Neural cell (in vitro differentiated cells): ENCODE results near the gene KCNIP4. TPM values are rescaled to one million over a fixed set of nuclear protein-coding genes. Genes with fewer than 3 reads are reported as not detected.
A peak's percentile ranks its signal among the peaks of the same experiment; 100 is the strongest.
"Not testable (repeated sequence)": the region's sequence is repeated elsewhere in the genome, so short reads cannot be mapped to it uniquely, and the experiment has no call there.

Experiments
- H2AFZ ChIP-seq: fragments of 200-600, 300-800 bp; sonication (generic), shearing (Covaris generic); 2 replicates; pipeline ENCODE4 v1.6.0; 2014; ENCODE audit warnings: low read depth, mild to moderate bottlenecking, antibody characterized with exemption, low read length, moderate library complexity
- H3F3A ChIP-seq: fragments of 200-600 bp; shearing (Covaris generic); 2 replicates; pipeline ENCODE4 v1.6.1; 2016; ENCODE audit warnings: mild to moderate bottlenecking, moderate library complexity, mixed read lengths, antibody characterized with exemption, low read length; ENCODE audit not compliant: insufficient read depth, poor library complexity, severe bottlenecking
- H3K27ac ChIP-seq: fragments of 200-600, 300-800 bp; sonication (generic), shearing (Covaris generic); 2 replicates; pipeline ENCODE4 v1.5.1; 2014; ENCODE audit warnings: mild to moderate bottlenecking, low read length, moderate library complexity
- H3K27me3 ChIP-seq: fragments of 300-800, 200-600 bp; sonication (generic), shearing (Covaris generic); 2 replicates; pipeline ENCODE4 v1.6.0; 2014; ENCODE audit warnings: mild to moderate bottlenecking, low read depth, low read length, moderate library complexity; ENCODE audit not compliant: insufficient read depth
- H3K36me3 ChIP-seq: fragments of 300-800, 200-600 bp; sonication (generic), shearing (Covaris generic); 2 replicates; pipeline ENCODE4 v1.5.1; 2014; ENCODE audit warnings: mild to moderate bottlenecking, antibody characterized with exemption, low read length, moderate library complexity; ENCODE audit not compliant: insufficient read depth
- H3K4me2 ChIP-seq: fragments of 300-800, 200-600 bp; sonication (generic), shearing (Covaris generic); 2 replicates; pipeline ENCODE4 v1.6.0; 2014; ENCODE audit warnings: mild to moderate bottlenecking, low read length
- H3K4me3 ChIP-seq: fragments of 300-800, 200-600 bp; sonication (generic), shearing (Covaris generic); 2 replicates; pipeline ENCODE4 v1.5.1; 2014; ENCODE audit warnings: mild to moderate bottlenecking, low read length, moderate library complexity
- H3K79me2 ChIP-seq: fragments of 200-600 bp; shearing (Covaris generic); replicated peaks from 2 replicates; pipeline ENCODE4 v1.6.0; 2014; ENCODE audit warnings: mild to moderate bottlenecking, low read length, moderate library complexity; ENCODE audit not compliant: insufficient read depth
- H3K9ac ChIP-seq: fragments of 300-800, 200-600 bp; sonication (generic), shearing (Covaris generic); 2 replicates; pipeline ENCODE4 v1.6.1; 2016; ENCODE audit warnings: mild to moderate bottlenecking, low read length, mixed read lengths
- H3K9me2 ChIP-seq: fragments of 200-600 bp; shearing (Covaris generic); 2 replicates; pipeline ENCODE4 v1.6.1; 2016; ENCODE audit warnings: mild to moderate bottlenecking, low read length, mixed read lengths; ENCODE audit not compliant: insufficient read depth
- H3K9me3 ChIP-seq: fragments of 200-600, 300-800 bp; sonication (generic), shearing (Covaris generic); 2 replicates; pipeline ENCODE4 v1.6.1; 2016; ENCODE audit warnings: mild to moderate bottlenecking, mixed run types, low read length, moderate library complexity, mixed read lengths
- H4K20me1 ChIP-seq: fragments of 200-600 bp; shearing (Covaris generic); 2 replicates; pipeline ENCODE4 v1.6.1; 2016; ENCODE audit warnings: mild to moderate bottlenecking, mixed run types; ENCODE audit not compliant: insufficient read depth
- EP300 ChIP-seq: fragments of 450-650 bp; conservative IDR thresholded peaks from 2 replicates; pipeline ENCODE4 v1.6.1; 2014; ENCODE audit warnings: antibody characterized with exemption, mild to moderate bottlenecking, moderate library complexity; ENCODE audit not compliant: poor library complexity, severe bottlenecking
- EZH2 ChIP-seq: fragments of 200-600, 300-800 bp; shearing (Covaris generic), sonication (generic); IDR thresholded peaks from 2 replicates; pipeline ENCODE4 v1.6.1; 2014; ENCODE audit warnings: antibody characterized with exemption, low read length, borderline replicate concordance, mild to moderate bottlenecking; ENCODE audit not compliant: insufficient read depth, poor library complexity, severe bottlenecking
- MXI1 ChIP-seq: fragments of 450-650 bp; conservative IDR thresholded peaks from 2 replicates; pipeline ENCODE4 v1.6.1; 2014; ENCODE audit warnings: antibody characterized with exemption, mild to moderate bottlenecking; ENCODE audit not compliant: poor library complexity, severe bottlenecking
- POLR2AphosphoS5 ChIP-seq: IDR thresholded peaks from 2 replicates; pipeline ENCODE4 v1.6.1; 2012
- RAD21 ChIP-seq: fragments of 450-650 bp; conservative IDR thresholded peaks from 2 replicates; pipeline ENCODE4 v1.6.1; 2014; ENCODE audit warnings: antibody characterized with exemption, mild to moderate bottlenecking, moderate library complexity
- SMC3 ChIP-seq: fragments of 450-650 bp; conservative IDR thresholded peaks from 2 replicates; pipeline ENCODE4 v1.6.1; 2014; ENCODE audit warnings: antibody characterized with exemption, mild to moderate bottlenecking, moderate library complexity; ENCODE audit not compliant: poor library complexity
- TAF1 ChIP-seq: IDR thresholded peaks from 2 replicates; pipeline ENCODE4 v1.6.1; 2012; ENCODE audit warnings: low read depth
- polyA minus RNA-seq: library from RNA; depleted of rRNA, polyadenylated mRNA; stranded (reverse); fragments of >200 nt; gene quantifications from 2 replicates; pipeline ENCODE4 v1.2.3, GENCODE V29; 2014
- polyA plus RNA-seq: library from polyadenylated mRNA; depleted of rRNA; stranded (reverse); fragments of >200 nt; gene quantifications from 2 replicates; pipeline ENCODE4 v1.2.3, GENCODE V29; 2014
- TF ChIP-seq, protein P1 (sequence below): fragments of 450-650 bp; IDR thresholded peaks from 2 replicates; pipeline ENCODE4 v1.5.1; 2014; ENCODE audit warnings: antibody characterized with exemption, mild to moderate bottlenecking, moderate library complexity; ENCODE audit not compliant: poor library complexity, severe bottlenecking
- TF ChIP-seq, protein P2 (sequence below): IDR thresholded peaks from 2 replicates; pipeline ENCODE4 v1.6.1; 2012; ENCODE audit warnings: borderline replicate concordance

The KCNIP4 gene
- polyA plus RNA-seq (21.4 and 22.8 TPM in 2 replicates), polyA minus RNA-seq (21.2 and 21.6 TPM in 2 replicates)

DNA sequence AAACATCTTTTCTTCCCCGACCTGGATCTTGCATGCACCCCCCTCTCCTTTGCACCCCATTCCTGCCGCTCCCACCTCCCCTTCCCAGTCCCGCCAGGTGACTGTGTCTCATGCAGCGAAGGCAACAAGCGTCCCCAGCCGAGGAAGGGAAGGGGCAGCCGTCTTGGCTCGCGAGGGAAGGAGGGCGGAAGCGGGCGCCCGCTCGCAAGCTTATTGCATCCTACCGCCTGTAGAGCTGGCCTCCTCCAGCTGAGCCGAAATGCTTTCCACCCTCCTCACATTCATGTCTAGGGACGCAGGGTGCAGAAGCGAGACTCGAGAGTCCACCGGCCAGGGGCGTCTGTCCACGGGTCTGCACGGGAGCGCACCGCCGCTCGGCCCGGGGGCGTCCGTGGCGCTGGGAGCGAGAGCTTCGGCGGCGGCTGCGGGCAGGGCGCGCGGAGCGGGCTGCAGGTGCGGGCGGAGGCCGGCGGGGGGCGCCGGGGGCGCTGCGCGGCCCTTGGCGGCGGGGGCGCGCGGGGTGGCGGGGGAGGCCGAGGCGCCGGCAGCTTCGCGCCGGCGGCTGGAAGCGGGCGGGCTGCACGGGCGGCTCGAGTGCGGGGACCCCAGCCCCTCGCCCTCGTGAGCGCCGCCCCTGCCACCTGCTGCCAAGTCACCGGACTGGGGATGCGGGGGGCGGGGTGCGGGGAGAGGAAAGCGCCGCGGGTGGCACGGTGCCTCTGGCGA, at the start of gene KCNIP4:
Gene KCNIP4 (minus strand): TSS at position 426 of the 726 bp plus-strand sequence.
- Histone ChIP-seq H3K9me2 (no peaks in the 10 kb centered on the region), H3K79me2 (no peaks in the 10 kb centered on the region), H3K4me3 (peak within 1 kb of the TSS; percentile 84), H3K4me2 (peak within 1 kb of the TSS; percentile 54), H3K36me3 (no peaks in the 10 kb centered on the region), H3K9me3 (no peaks in the 10 kb centered on the region), H2AFZ (peak within 1 kb of the TSS; percentile 48), H3K27me3 (peaks cover 19% of the 10 kb centered on the region), H4K20me1 (no peaks in the 10 kb centered on the region), H3K27ac (no peak within 1 kb of the TSS), H3K9ac (peak within 1 kb of the TSS; percentile 70), H3F3A (no peaks in the 10 kb centered on the region)
- TF ChIP-seq SMC3 (peak; percentile 67), POLR2AphosphoS5 (peak; percentile 37), EZH2 (no peak), MXI1 (peak; percentile 36), TAF1 (no peak), EP300 (no peak), RAD21 (peak; percentile 67)
- TF ChIP-seq, protein P1, sequence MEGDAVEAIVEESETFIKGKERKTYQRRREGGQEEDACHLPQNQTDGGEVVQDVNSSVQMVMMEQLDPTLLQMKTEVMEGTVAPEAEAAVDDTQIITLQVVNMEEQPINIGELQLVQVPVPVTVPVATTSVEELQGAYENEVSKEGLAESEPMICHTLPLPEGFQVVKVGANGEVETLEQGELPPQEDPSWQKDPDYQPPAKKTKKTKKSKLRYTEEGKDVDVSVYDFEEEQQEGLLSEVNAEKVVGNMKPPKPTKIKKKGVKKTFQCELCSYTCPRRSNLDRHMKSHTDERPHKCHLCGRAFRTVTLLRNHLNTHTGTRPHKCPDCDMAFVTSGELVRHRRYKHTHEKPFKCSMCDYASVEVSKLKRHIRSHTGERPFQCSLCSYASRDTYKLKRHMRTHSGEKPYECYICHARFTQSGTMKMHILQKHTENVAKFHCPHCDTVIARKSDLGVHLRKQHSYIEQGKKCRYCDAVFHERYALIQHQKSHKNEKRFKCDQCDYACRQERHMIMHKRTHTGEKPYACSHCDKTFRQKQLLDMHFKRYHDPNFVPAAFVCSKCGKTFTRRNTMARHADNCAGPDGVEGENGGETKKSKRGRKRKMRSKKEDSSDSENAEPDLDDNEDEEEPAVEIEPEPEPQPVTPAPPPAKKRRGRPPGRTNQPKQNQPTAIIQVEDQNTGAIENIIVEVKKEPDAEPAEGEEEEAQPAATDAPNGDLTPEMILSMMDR = peak; percentile 65
- TF ChIP-seq, protein P2, sequence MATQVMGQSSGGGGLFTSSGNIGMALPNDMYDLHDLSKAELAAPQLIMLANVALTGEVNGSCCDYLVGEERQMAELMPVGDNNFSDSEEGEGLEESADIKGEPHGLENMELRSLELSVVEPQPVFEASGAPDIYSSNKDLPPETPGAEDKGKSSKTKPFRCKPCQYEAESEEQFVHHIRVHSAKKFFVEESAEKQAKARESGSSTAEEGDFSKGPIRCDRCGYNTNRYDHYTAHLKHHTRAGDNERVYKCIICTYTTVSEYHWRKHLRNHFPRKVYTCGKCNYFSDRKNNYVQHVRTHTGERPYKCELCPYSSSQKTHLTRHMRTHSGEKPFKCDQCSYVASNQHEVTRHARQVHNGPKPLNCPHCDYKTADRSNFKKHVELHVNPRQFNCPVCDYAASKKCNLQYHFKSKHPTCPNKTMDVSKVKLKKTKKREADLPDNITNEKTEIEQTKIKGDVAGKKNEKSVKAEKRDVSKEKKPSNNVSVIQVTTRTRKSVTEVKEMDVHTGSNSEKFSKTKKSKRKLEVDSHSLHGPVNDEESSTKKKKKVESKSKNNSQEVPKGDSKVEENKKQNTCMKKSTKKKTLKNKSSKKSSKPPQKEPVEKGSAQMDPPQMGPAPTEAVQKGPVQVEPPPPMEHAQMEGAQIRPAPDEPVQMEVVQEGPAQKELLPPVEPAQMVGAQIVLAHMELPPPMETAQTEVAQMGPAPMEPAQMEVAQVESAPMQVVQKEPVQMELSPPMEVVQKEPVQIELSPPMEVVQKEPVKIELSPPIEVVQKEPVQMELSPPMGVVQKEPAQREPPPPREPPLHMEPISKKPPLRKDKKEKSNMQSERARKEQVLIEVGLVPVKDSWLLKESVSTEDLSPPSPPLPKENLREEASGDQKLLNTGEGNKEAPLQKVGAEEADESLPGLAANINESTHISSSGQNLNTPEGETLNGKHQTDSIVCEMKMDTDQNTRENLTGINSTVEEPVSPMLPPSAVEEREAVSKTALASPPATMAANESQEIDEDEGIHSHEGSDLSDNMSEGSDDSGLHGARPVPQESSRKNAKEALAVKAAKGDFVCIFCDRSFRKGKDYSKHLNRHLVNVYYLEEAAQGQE = no peak

DNA sequence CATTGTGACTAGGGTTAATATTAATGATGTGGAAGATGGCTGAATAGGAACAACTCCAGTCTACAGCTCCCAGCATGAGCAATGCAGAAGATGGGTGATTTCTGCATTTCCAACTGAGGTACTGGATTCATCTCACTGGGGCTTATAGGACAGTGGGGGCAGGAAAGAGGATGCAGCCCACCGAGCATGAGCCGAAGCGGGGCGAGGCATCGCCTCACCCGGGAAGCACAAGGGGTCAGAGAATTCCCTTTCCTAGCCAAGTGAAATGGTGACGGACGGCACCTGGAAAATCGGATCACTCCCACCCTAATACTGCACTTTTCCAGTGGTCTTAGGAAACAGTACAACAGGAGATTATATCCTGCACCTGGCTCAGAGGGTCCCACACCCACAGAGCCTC, 48.0 kb upstream of the KCNIP4 start:
- not testable (repeated sequence) for H3K9me3 ChIP-seq, H3K4me3 ChIP-seq, H3K79me2 ChIP-seq, H3K9me2 ChIP-seq, H4K20me1 ChIP-seq, H3K27me3 ChIP-seq, H3F3A ChIP-seq, H2AFZ ChIP-seq, H3K27ac ChIP-seq, H3K4me2 ChIP-seq, H3K36me3 ChIP-seq, H3K9ac ChIP-seq
